ENCODE data around the gene PTPRK. TPM values are rescaled to one million over a fixed set of nuclear protein-coding genes. Genes with fewer than 3 reads are reported as not detected.

The PTPRK gene
- total RNA-seq, 1 experiment from 2014 or later: 53.8 TPM

GRCh38 chr6:128107682-128108081 lies 412.7 kb downstream of the PTPRK start:
- Histone ChIP-seq H3K4me3 (ENCODE audit: low read length) (no peak overlapping the region), H3K27me3 (ENCODE audit: low read length) (no peaks in the 10 kb centered on the region), H3K9me3 (ENCODE audit: low read length) (no peaks in the 10 kb centered on the region), H3K36me3 (ENCODE audit: low read depth, low read length) (no peaks in the 10 kb centered on the region), H4K20me1 (ENCODE audit: low read length) (no peaks in the 10 kb centered on the region), H3K79me2 (ENCODE audit: low read length) (no peaks in the 10 kb centered on the region), H3K4me1 (ENCODE audit: insufficient read depth, low read length) (no peaks in the 10 kb centered on the region), H3K9ac (ENCODE audit: low read length) (no peak overlapping the region), H3F3A (ENCODE audit: low read length, unreplicated experiment) (no peaks in the 10 kb centered on the region), H3K4me2 (ENCODE audit: low read length) (no peak overlapping the region), H2AFZ (ENCODE audit: low read length) (no peak overlapping the region), H3K27ac (ENCODE audit: low read length) (no peak overlapping the region), H3K9me2 (replicated peaks; ENCODE audit: low read length) (no peaks in the 10 kb centered on the region)
- no peak for TF ChIP-seq EZH2phosphoT487 (IDR thresholded peaks at IDR 0.05; ENCODE audit: borderline replicate concordance, low read length)
- TF ChIP-seq, protein P1, sequence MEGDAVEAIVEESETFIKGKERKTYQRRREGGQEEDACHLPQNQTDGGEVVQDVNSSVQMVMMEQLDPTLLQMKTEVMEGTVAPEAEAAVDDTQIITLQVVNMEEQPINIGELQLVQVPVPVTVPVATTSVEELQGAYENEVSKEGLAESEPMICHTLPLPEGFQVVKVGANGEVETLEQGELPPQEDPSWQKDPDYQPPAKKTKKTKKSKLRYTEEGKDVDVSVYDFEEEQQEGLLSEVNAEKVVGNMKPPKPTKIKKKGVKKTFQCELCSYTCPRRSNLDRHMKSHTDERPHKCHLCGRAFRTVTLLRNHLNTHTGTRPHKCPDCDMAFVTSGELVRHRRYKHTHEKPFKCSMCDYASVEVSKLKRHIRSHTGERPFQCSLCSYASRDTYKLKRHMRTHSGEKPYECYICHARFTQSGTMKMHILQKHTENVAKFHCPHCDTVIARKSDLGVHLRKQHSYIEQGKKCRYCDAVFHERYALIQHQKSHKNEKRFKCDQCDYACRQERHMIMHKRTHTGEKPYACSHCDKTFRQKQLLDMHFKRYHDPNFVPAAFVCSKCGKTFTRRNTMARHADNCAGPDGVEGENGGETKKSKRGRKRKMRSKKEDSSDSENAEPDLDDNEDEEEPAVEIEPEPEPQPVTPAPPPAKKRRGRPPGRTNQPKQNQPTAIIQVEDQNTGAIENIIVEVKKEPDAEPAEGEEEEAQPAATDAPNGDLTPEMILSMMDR (conservative IDR thresholded peaks at IDR 0.05; ENCODE audit: low read depth, low read length): no peak
- TF ChIP-seq EZH2 (IDR thresholded peaks at IDR 0.05; ENCODE audit: low read length, unreplicated experiment): no peak
- no TSS peak for BruUV-seq (replicated peaks)
- ATAC-seq: no peak
- no peak for DNase-seq
- ChIA-PET POLR2A (ENCODE audit: unreplicated experiment) (no interaction called here), CTCF (no interaction called here)
- intact Hi-C loops (cut with micrococcal nuclease): no loop called here

GRCh38 chr6:128099571-128100197 lies 420.7 kb downstream of the PTPRK start:
- TF ChIP-seq EZH2 (IDR thresholded peaks at IDR 0.05; ENCODE audit: low read length, unreplicated experiment) (no peak), EZH2phosphoT487 (IDR thresholded peaks at IDR 0.05; ENCODE audit: borderline replicate concordance, low read length) (no peak)
- TF ChIP-seq, protein P1 (conservative IDR thresholded peaks at IDR 0.05; ENCODE audit: low read depth, low read length): no peak
- Histone ChIP-seq H3K4me2 (ENCODE audit: low read length) (no peak overlapping the region), H3K79me2 (ENCODE audit: low read length) (no peaks in the 10 kb centered on the region), H2AFZ (ENCODE audit: low read length) (no peak overlapping the region), H3K27ac (ENCODE audit: low read length) (no peak overlapping the region), H3K4me3 (ENCODE audit: low read length) (no peak overlapping the region), H3K9me2 (replicated peaks; ENCODE audit: low read length) (no peaks in the 10 kb centered on the region), H3F3A (ENCODE audit: low read length, unreplicated experiment) (no peaks in the 10 kb centered on the region), H3K27me3 (ENCODE audit: low read length) (no peaks in the 10 kb centered on the region), H3K36me3 (ENCODE audit: low read depth, low read length) (no peaks in the 10 kb centered on the region), H3K9me3 (ENCODE audit: low read length) (no peaks in the 10 kb centered on the region), H4K20me1 (ENCODE audit: low read length) (no peaks in the 10 kb centered on the region), H3K4me1 (ENCODE audit: insufficient read depth, low read length) (no peaks in the 10 kb centered on the region), H3K9ac (ENCODE audit: low read length) (no peak overlapping the region)
- intact Hi-C loops (cut with micrococcal nuclease): no loop called here
- CTCF ChIA-PET: no interaction called here
- BruUV-seq (replicated peaks): no TSS peak
- no peak for DNase-seq
- no peak for ATAC-seq
- POLR2A ChIA-PET (ENCODE audit: unreplicated experiment): no interaction called here

- DNase-seq: peak; percentile 6
- Histone ChIP-seq H3K9ac (ENCODE audit: low read length) (no peak overlapping the region), H3K27me3 (ENCODE audit: low read length) (no peaks in the 10 kb centered on the region), H3K4me3 (ENCODE audit: low read length) (no peak overlapping the region), H3F3A (ENCODE audit: low read length, unreplicated experiment) (no peaks in the 10 kb centered on the region), H3K4me2 (ENCODE audit: low read length) (no peak overlapping the region), H3K9me2 (replicated peaks; ENCODE audit: low read length) (no peaks in the 10 kb centered on the region), H4K20me1 (ENCODE audit: low read length) (no peaks in the 10 kb centered on the region), H3K9me3 (ENCODE audit: low read length) (no peaks in the 10 kb centered on the region), H3K27ac (ENCODE audit: low read length) (no peak overlapping the region), H3K36me3 (ENCODE audit: low read depth, low read length) (no peaks in the 10 kb centered on the region), H2AFZ (ENCODE audit: low read length) (no peak overlapping the region), H3K4me1 (ENCODE audit: insufficient read depth, low read length) (no peaks in the 10 kb centered on the region), H3K79me2 (ENCODE audit: low read length) (no peaks in the 10 kb centered on the region)
- TF ChIP-seq EZH2phosphoT487 (IDR thresholded peaks at IDR 0.05; ENCODE audit: borderline replicate concordance, low read length) (no peak), EZH2 (IDR thresholded peaks at IDR 0.05; ENCODE audit: low read length, unreplicated experiment) (no peak)
- TF ChIP-seq, protein P1 (conservative IDR thresholded peaks at IDR 0.05; ENCODE audit: low read depth, low read length): no peak
- ATAC-seq: no peak
- BruUV-seq (replicated peaks): no TSS peak
- ChIA-PET POLR2A (ENCODE audit: unreplicated experiment) (no interaction called here), CTCF (no interaction called here)
- intact Hi-C loops (cut with micrococcal nuclease): no loop called here
These were observed 422.3 kb downstream of the PTPRK start for GRCh38 chr6:128098000-128098581.

Measured in PC-3 (cell line).